Activated naive CD4-positive, alpha-beta T cell treated with anti-CD3 and anti-CD28 coated beads, Interleukin-2, amount 50 U/mL, for 24 hours (primary cell): ENCODE data around the gene MIEF1.

Experiments
- H3K27ac Mint-ChIP-seq: one replicate; pipeline ENCODE4 v1.8.0; 2021; ENCODE audit warnings: mild to moderate bottlenecking, mixed read lengths
- H3K27me3 Mint-ChIP-seq: one replicate; pipeline ENCODE4 v1.8.0; 2021; ENCODE audit warnings: mixed read lengths
- H3K36me3 Mint-ChIP-seq: one replicate; pipeline ENCODE4 v1.8.0; 2021; ENCODE audit warnings: mixed read lengths
- H3K4me1 Mint-ChIP-seq: one replicate; pipeline ENCODE4 v1.8.0; 2021; ENCODE audit warnings: mixed read lengths
- H3K4me3 Mint-ChIP-seq: one replicate; pipeline ENCODE4 v1.8.0; 2021; ENCODE audit warnings: mild to moderate bottlenecking, mixed read lengths
- H3K9me3 Mint-ChIP-seq: one replicate; pipeline ENCODE4 v1.8.0; 2021; ENCODE audit warnings: mixed read lengths

The MIEF1 gene

GRCh38 chr22:39478441-39478850 lies 23.6 kb upstream of the MIEF1 start:
- Mint-ChIP-seq H3K4me3 (no peak overlapping the region), H3K36me3 (no peaks in the 10 kb centered on the region), H3K27me3 (no peaks in the 10 kb centered on the region), H3K9me3 (no peaks in the 10 kb centered on the region), H3K27ac (no peak overlapping the region), H3K4me1 (no peaks in the 10 kb centered on the region)

DNA sequence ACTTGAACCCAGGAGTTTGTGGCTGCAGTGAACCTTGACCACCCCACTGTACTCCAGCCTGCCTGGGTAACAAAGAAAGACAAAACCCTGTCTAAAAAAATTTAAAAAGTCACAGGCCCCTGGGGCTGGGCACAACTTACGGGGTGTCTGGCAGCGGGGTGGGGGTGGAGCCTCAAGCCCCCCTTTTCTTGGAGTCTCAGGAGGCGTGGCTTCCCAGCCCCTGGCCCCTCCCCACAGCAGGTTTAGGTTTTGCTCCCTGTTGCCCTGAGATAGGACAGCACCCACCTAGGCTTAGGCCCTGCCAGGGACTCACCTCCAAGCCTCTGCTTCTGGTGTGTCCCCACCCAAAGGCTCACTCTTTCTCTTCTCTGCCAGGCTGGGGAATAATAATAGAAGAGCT lies 22.8 kb upstream of the MIEF1 start:
- Mint-ChIP-seq H3K4me1 (no peaks in the 10 kb centered on the region), H3K27ac (no peak overlapping the region), H3K27me3 (no peaks in the 10 kb centered on the region), H3K4me3 (no peak overlapping the region), H3K9me3 (no peaks in the 10 kb centered on the region), H3K36me3 (no peaks in the 10 kb centered on the region)

GRCh38 chr22:39480557-39480956 lies 21.5 kb upstream of the MIEF1 start:
- H3K27ac Mint-ChIP-seq: no peak overlapping the region
- no peaks in the 10 kb centered on the region for H3K4me1 Mint-ChIP-seq
- no peak overlapping the region for H3K4me3 Mint-ChIP-seq
- H3K9me3 Mint-ChIP-seq: no peaks in the 10 kb centered on the region
- H3K36me3 Mint-ChIP-seq: no peaks in the 10 kb centered on the region
- H3K27me3 Mint-ChIP-seq: no peaks in the 10 kb centered on the region

- Mint-ChIP-seq H3K36me3 (no peaks in the 10 kb centered on the region), H3K27me3 (no peaks in the 10 kb centered on the region), H3K4me1 (no peaks in the 10 kb centered on the region), H3K27ac (no peak overlapping the region), H3K4me3 (no peak overlapping the region), H3K9me3 (no peaks in the 10 kb centered on the region)
Measured at GRCh38 chr22:39481054-39481453, 21.0 kb upstream of the MIEF1 start.

DNA sequence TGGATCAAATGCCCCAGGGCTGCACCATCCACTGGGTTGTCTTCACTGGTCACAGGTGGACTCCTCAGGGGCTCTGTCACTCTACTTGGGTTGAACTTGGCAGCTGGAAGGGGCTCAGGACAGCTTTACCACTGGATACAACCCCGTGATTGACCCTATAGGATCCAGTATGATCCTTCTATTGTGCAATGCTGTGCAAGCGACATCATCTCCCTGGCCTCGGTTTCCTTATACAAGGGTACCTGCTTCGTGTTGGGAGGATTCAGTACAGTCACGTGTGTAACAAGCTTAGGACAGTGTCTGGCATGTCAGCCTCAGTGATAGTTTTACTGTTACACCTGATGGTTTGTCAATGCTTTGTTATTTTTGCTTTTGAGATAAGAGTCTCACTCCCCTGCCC lies 20.5 kb upstream of the MIEF1 start:
- Mint-ChIP-seq H3K36me3 (no peaks in the 10 kb centered on the region), H3K27me3 (no peaks in the 10 kb centered on the region), H3K9me3 (no peaks in the 10 kb centered on the region), H3K4me3 (no peak overlapping the region), H3K4me1 (no peaks in the 10 kb centered on the region), H3K27ac (no peak overlapping the region)

GRCh38 chr22:39482768-39483167 lies 19.3 kb upstream of the MIEF1 start:
- Mint-ChIP-seq H3K27me3 (no peaks in the 10 kb centered on the region), H3K4me1 (no peaks in the 10 kb centered on the region), H3K36me3 (no peaks in the 10 kb centered on the region), H3K27ac (no peak overlapping the region), H3K4me3 (no peak overlapping the region), H3K9me3 (no peaks in the 10 kb centered on the region)

DNA sequence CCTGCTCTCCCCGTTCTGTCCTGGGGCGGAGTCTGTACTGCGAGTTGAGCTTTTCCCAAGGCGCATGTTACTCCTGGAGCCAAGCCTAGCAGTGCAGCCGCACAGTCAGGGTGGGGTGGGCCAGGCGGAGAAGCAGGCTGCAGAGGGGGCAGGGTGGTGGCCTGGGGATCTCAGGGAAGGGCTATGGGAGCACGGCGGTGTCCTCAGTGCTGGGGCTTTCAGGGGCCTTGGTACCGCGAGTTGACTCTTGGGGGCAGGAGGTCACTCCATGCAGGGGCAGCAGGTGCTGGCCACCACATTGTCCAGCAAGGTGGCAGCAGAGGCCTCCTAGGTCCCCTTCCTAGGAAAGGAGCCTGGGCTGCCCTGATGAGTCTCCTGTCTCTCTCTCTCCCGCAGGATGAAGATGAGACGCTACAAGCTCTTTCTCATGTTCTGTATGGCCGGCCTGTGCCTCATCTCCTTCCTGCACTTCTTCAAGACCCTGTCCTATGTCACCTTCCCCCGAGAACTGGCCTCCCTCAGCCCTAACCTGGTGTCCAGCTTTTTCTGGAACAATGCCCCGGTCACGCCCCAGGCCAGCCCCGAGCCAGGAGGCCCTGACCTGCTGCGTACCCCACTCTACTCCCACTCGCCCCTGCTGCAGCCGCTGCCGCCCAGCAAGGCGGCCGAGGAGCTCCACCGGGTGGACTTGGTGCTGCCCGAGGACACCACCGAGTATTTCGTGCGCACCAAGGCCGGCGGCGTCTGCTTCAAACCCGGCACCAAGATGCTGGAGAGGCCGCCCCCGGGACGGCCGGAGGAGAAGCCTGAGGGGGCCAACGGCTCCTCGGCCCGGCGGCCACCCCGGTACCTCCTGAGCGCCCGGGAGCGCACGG lies 14.9 kb upstream of the MIEF1 start:
- H3K4me3 Mint-ChIP-seq: no peak overlapping the region
- no peaks in the 10 kb centered on the region for H3K27me3 Mint-ChIP-seq
- H3K4me1 Mint-ChIP-seq: peaks cover 8% of the 10 kb centered on the region
- H3K36me3 Mint-ChIP-seq: no peaks in the 10 kb centered on the region
- no peak overlapping the region for H3K27ac Mint-ChIP-seq
- no peaks in the 10 kb centered on the region for H3K9me3 Mint-ChIP-seq

GRCh38 chr22:39487826-39488520 lies 14.1 kb upstream of the MIEF1 start:
- Mint-ChIP-seq H3K4me3 (no peak overlapping the region), H3K9me3 (no peaks in the 10 kb centered on the region), H3K36me3 (no peaks in the 10 kb centered on the region), H3K4me1 (peaks cover 8% of the 10 kb centered on the region), H3K27ac (no peak overlapping the region), H3K27me3 (no peaks in the 10 kb centered on the region)

DNA sequence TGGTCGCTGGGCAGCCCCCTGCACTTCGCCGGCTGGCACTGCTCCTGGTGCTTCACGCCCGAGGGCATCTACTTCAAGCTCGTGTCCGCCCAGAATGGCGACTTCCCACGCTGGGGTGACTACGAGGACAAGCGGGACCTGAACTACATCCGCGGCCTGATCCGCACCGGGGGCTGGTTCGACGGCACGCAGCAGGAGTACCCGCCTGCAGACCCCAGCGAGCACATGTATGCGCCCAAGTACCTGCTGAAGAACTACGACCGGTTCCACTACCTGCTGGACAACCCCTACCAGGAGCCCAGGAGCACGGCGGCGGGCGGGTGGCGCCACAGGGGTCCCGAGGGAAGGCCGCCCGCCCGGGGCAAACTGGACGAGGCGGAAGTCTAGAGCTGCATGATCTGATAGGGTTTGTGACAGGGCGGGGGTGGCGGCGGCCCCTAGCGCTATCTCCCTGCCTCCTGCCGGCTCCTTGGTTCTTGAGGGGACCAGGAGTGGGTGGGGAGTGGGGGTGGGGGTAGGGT lies 13.5 kb upstream of the MIEF1 start:
- Mint-ChIP-seq H3K27me3 (no peaks in the 10 kb centered on the region), H3K9me3 (no peaks in the 10 kb centered on the region), H3K27ac (no peak overlapping the region), H3K36me3 (no peaks in the 10 kb centered on the region), H3K4me1 (peaks cover 15% of the 10 kb centered on the region), H3K4me3 (no peak overlapping the region)

GRCh38 chr22:39489094-39490068 lies 12.7 kb upstream of the MIEF1 start:
- peak overlapping the region; percentile 23 for H3K4me3 Mint-ChIP-seq
- H3K4me1 Mint-ChIP-seq: peaks cover 15% of the 10 kb centered on the region
- H3K27me3 Mint-ChIP-seq: no peaks in the 10 kb centered on the region
- no peaks in the 10 kb centered on the region for H3K36me3 Mint-ChIP-seq
- H3K9me3 Mint-ChIP-seq: no peaks in the 10 kb centered on the region
- H3K27ac Mint-ChIP-seq: no peak overlapping the region

- Mint-ChIP-seq H3K4me1 (peaks cover 15% of the 10 kb centered on the region), H3K9me3 (no peaks in the 10 kb centered on the region), H3K4me3 (peak overlapping the region; percentile 23), H3K27me3 (no peaks in the 10 kb centered on the region), H3K36me3 (no peaks in the 10 kb centered on the region), H3K27ac (peak overlapping the region; percentile 24)
Measured at GRCh38 chr22:39490135-39490798, 11.8 kb upstream of the MIEF1 start.

DNA sequence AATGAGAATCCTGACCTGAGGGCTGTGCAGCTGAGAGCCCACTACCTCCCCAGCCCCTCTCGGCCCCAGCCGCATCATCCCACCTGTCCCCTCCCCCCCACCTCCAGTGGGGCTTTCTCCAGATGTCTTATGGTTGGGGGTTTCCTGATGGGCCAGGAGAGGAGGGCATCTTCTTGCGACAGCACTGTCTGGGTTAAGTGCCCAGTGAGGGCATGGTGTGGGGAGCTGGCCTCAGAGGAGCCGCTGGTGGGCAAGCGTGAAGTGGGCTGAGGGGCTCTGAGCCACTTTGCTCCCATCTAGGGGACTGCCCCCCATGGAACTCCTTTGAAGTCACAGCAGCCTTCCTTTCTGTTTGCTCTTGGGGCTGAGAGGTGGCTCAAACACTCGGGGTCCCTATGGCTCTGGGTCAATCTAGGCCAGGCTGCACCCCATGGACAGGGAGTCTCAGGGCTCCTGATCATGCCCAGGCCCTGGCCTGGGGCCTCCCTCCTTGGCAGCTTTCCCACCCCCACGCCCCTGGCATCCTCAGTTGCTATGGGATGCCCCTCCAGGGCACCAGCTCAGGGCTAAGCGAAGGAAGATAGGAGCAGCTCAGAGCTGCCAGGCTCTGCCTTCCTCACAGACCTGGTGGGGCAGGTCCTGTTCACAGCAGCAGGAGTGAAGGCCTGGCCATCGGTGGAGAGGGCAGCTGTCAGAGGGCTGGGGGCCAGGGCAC lies 11.0 kb upstream of the MIEF1 start:
- Mint-ChIP-seq H3K27ac (no peak overlapping the region), H3K36me3 (no peaks in the 10 kb centered on the region), H3K4me1 (peaks cover 16% of the 10 kb centered on the region), H3K27me3 (no peaks in the 10 kb centered on the region), H3K4me3 (no peak overlapping the region), H3K9me3 (no peaks in the 10 kb centered on the region)

DNA sequence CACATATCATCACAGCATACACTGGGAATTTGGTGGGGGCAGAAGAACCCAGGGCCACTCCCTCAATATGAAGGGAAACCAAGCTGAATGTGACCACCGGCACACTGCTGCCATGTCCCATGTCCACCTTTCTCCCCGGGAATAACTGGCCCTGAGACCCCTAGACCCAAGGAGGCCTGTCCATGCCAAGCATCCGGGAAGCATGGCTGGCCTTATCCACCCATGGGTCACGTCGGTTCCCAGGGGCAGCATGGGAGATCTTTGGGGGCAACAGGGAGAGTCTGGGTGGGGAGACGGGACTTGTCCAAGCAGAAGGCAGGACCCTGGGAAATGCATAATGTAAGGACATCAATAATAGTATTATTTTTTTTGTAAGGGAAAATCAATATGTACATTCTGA lies 10.4 kb upstream of the MIEF1 start:
- H3K4me1 Mint-ChIP-seq: peaks cover 22% of the 10 kb centered on the region
- H3K4me3 Mint-ChIP-seq: no peak overlapping the region
- no peaks in the 10 kb centered on the region for H3K27me3 Mint-ChIP-seq
- no peaks in the 10 kb centered on the region for H3K9me3 Mint-ChIP-seq
- H3K36me3 Mint-ChIP-seq: no peaks in the 10 kb centered on the region
- H3K27ac Mint-ChIP-seq: no peak overlapping the region

GRCh38 chr22:39492186-39492585 lies 9.9 kb upstream of the MIEF1 start:
- no peak overlapping the region for H3K27ac Mint-ChIP-seq
- H3K9me3 Mint-ChIP-seq: no peaks in the 10 kb centered on the region
- no peaks in the 10 kb centered on the region for H3K36me3 Mint-ChIP-seq
- peaks cover 22% of the 10 kb centered on the region for H3K4me1 Mint-ChIP-seq
- no peaks in the 10 kb centered on the region for H3K27me3 Mint-ChIP-seq
- no peak overlapping the region for H3K4me3 Mint-ChIP-seq
